Smooth muscle cell of trachea (primary cell): ENCODE measurements around the gene RHAG. TPM values are rescaled to one million over a fixed set of nuclear protein-coding genes. Genes with fewer than 3 reads are reported as not detected.

Source experiments
- total RNA-seq: library from RNA; depleted of rRNA; stranded (reverse); fragments of >200 nt; gene quantifications from 2 replicates; pipeline ENCODE4 v1.2.1, GENCODE V29; 2014

The RHAG gene
- not detected in 2 replicates for total RNA-seq

GRCh38 chr6:49636713-49637349, at the start of gene RHAG:
TSS of gene RHAG (minus strand) at chr6:49636839. CDS start at chr6:49636812, 27 bp downstream.

Other genes starting within 250 kb of the RHAG start
- gene MMUT, start 173.6 kb downstream of the RHAG start, total RNA-seq = 16.0 and 28.7 TPM in 2 replicates
- gene CENPQ, start 173.5 kb downstream of the RHAG start, total RNA-seq = 3.5 and 7.1 TPM in 2 replicates
- not detected in 2 replicates for gene GLYATL3, start 136.9 kb downstream of the RHAG start, total RNA-seq
- gene C6orf141, start 86.2 kb downstream of the RHAG start, total RNA-seq = 0.17 and 1.3 TPM in 2 replicates
- gene CRISP2, start 76.7 kb upstream of the RHAG start, total RNA-seq = not detected in 2 replicates
- gene CRISP3, start 107.5 kb upstream of the RHAG start, total RNA-seq = not detected in 2 replicates
- gene PGK2, start 150.4 kb upstream of the RHAG start, total RNA-seq = not detected in 2 replicates
- not detected in 2 replicates for gene CRISP1, start 229.7 kb upstream of the RHAG start, total RNA-seq